Mesenchymal stem cell (in vitro differentiated cells and primary cell): Measurements from ENCODE around the gene TKTL1.

ENCODE experiments used
- DNase-seq: peaks from one replicate; pipeline ENCODE4 v3.0.0-alpha.2; 2013
- H2AFZ ChIP-seq: one replicate; pipeline ENCODE4 v1.6.1; 2013; ENCODE audit warnings: low read depth, mild to moderate bottlenecking, control low read depth, inconsistent platforms, low read length, moderate library complexity
- H2AK5ac ChIP-seq: 2 replicates; pipeline ENCODE4 v1.6.1; 2013; ENCODE audit warnings: low read length, moderate library complexity, mild to moderate bottlenecking, inconsistent platforms; ENCODE audit not compliant: severe bottlenecking
- H2BK120ac ChIP-seq: one replicate; pipeline ENCODE4 v1.6.1; 2013; ENCODE audit warnings: low read depth, mild to moderate bottlenecking, inconsistent platforms, low read length, moderate library complexity
- H2BK12ac ChIP-seq, 2 experiments: one replicate each; pipeline ENCODE4 v1.6.1; 2013; ENCODE audit warnings: inconsistent platforms in 2 of 2, low read length in 2 of 2, mild to moderate bottlenecking in 2 of 2, moderate library complexity in 2 of 2, control low read depth in 1 of 2
- H2BK15ac ChIP-seq: one replicate; pipeline ENCODE4 v1.6.1; 2013; ENCODE audit warnings: mild to moderate bottlenecking, low read depth, inconsistent platforms; ENCODE audit not compliant: poor library complexity, severe bottlenecking
- H2BK5ac ChIP-seq: 2 replicates; pipeline ENCODE4 v1.6.1; 2013; ENCODE audit warnings: low read depth, mild to moderate bottlenecking, low read length, control low read depth, inconsistent platforms; ENCODE audit not compliant: poor library complexity, severe bottlenecking
- H3K14ac ChIP-seq, 2 experiments: one replicate each; pipeline ENCODE4 v1.6.1; 2013; ENCODE audit warnings: inconsistent platforms in 2 of 2, low read length in 2 of 2, control low read depth in 1 of 2, mild to moderate bottlenecking in 1 of 2, moderate library complexity in 1 of 2
- H3K18ac ChIP-seq, 2 experiments: one replicate each; pipeline ENCODE4 v1.6.1; 2013; ENCODE audit warnings: inconsistent platforms in 2 of 2, low read length in 2 of 2, control low read depth in 1 of 2, low read depth in 1 of 2, mild to moderate bottlenecking in 1 of 2
- H3K23ac ChIP-seq, 2 experiments: one replicate each; pipeline ENCODE4 v1.6.1; 2013; ENCODE audit warnings: inconsistent platforms in 2 of 2, low read length in 2 of 2, mild to moderate bottlenecking in 2 of 2, moderate library complexity in 2 of 2, control low read depth in 1 of 2
- H3K27ac ChIP-seq: 2 replicates; pipeline ENCODE4 v1.5.1; 2013; ENCODE audit warnings: mild to moderate bottlenecking, moderate library complexity, low read length, control low read depth, inconsistent platforms; ENCODE audit not compliant: poor library complexity, severe bottlenecking
- H3K27me3 ChIP-seq, 2 experiments: 2 replicates each; pipeline versions ENCODE4 v1.6.1 to v1.7.0; 2013; ENCODE audit warnings: low read length in 2 of 2, mild to moderate bottlenecking in 2 of 2, moderate library complexity in 2 of 2, control low read depth in 1 of 2, inconsistent platforms in 1 of 2; ENCODE audit not compliant: control insufficient read depth in 1 of 2, insufficient read depth in 1 of 2
- H3K36me3 ChIP-seq, 2 experiments: 2 replicates each; pipeline versions ENCODE4 v1.6.1 to v1.7.0; 2013; ENCODE audit warnings: low read length in 2 of 2, control low read depth in 1 of 2, inconsistent platforms in 1 of 2, low read depth in 1 of 2, mild to moderate bottlenecking in 1 of 2; ENCODE audit not compliant: insufficient read depth in 2 of 2, control insufficient read depth in 1 of 2
- H3K4ac ChIP-seq, 2 experiments: one replicate each; pipeline ENCODE4 v1.6.1; 2013; ENCODE audit warnings: inconsistent platforms in 2 of 2, low read length in 2 of 2, mild to moderate bottlenecking in 2 of 2, moderate library complexity in 2 of 2, control low read depth in 1 of 2, low read depth in 1 of 2
- H3K4me1 ChIP-seq: 2 replicates; pipeline ENCODE4 v1.6.1; 2013; ENCODE audit warnings: low read depth, low read length, control low read depth; ENCODE audit not compliant: control insufficient read depth, insufficient read depth
- H3K4me2 ChIP-seq: 2 replicates; pipeline ENCODE4 v1.6.1; 2013; ENCODE audit warnings: low read length, mild to moderate bottlenecking, inconsistent platforms; ENCODE audit not compliant: poor library complexity, severe bottlenecking
- H3K4me3 ChIP-seq, 2 experiments: 2 replicates each; pipeline versions ENCODE4 v1.5.1 to v1.7.0; 2013; ENCODE audit warnings: low read length in 2 of 2, mild to moderate bottlenecking in 2 of 2, control low read depth in 1 of 2, low read depth in 1 of 2; ENCODE audit not compliant: insufficient read depth in 1 of 2
- H3K79me1 ChIP-seq: replicated peaks from 2 replicates; pipeline ENCODE4 v1.6.1; 2013; ENCODE audit warnings: mild to moderate bottlenecking, control low read depth, low read length, inconsistent platforms; ENCODE audit not compliant: poor library complexity, severe bottlenecking
- H3K9ac ChIP-seq: 2 replicates; pipeline ENCODE4 v1.7.0; 2013; ENCODE audit warnings: mild to moderate bottlenecking, low read length, moderate library complexity
- H3K9me3 ChIP-seq: 2 replicates; pipeline ENCODE4 v1.7.0; 2013; ENCODE audit warnings: mild to moderate bottlenecking, low read length; ENCODE audit not compliant: control insufficient read depth
- H4K8ac ChIP-seq: one replicate; pipeline ENCODE4 v1.6.1; 2013; ENCODE audit warnings: inconsistent platforms, mild to moderate bottlenecking, low read length, moderate library complexity
- H4K91ac ChIP-seq: one replicate; pipeline ENCODE4 v1.6.1; 2013; ENCODE audit warnings: mild to moderate bottlenecking, low read length, inconsistent platforms
- WGBS: methylation state at CpG from one replicate; pipeline ENCODE4 v1.1.7; 2013; ENCODE audit warnings: mixed read lengths; 5-methylcytosine and 5-hydroxymethylcytosine counted together

The TKTL1 gene

DNA sequence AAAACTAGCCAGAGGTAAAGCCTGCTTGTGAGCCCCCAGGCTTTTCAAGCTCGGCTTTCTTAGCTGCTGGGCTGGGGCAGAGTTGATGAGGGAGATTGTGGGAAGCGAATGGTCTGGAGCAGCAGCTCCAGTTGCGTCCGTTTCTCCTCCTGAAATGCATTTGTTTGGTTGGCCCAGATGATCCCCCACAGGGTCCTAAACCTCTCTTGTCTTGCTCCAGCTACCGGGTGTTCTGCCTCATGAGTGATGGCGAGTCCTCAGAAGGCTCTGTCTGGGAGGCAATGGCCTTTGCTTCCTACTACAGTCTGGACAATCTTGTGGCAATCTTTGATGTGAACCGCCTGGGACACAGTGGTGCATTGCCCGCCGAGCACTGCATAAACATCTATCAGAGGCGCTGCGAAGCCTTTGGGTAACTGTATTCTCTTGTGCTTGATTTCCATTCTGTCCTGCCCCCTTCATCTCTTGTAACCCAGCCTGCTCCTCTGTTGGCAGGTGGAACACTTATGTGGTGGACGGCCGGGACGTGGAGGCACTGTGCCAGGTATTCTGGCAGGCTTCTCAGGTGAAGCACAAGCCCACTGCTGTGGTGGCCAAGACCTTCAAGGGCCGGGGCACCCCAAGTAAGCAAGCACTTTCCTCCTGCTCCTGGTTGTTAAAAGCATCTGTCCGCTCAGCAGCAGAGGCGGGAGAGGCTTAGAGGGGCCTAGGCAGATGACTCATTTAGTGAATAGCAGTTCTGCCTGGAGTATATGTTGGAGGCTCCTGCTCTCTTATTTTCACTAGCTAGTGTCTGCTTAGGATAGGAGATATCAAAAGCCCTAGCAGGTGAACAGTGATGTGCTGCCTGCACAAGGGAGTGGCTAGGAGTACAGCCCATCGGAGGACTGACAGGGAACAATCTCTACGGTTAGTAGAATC is 15.3 kb downstream of the TKTL1 start:
- Histone ChIP-seq H3K4me1 (peaks cover 1% of the 10 kb centered on the region), H3K27ac (no peak overlapping the region), H2BK120ac (no peak overlapping the region), H3K14ac (no peak overlapping the region), H3K9ac (no peak overlapping the region), H2BK12ac (no peak overlapping the region), H2AK5ac (no peak overlapping the region), H2AFZ (no peak overlapping the region), H4K91ac (no peak overlapping the region), H3K18ac (no peak overlapping the region), H3K9me3 (no peaks in the 10 kb centered on the region), H3K27me3 (peaks cover 4 to 56% of the 10 kb centered on the region in 2 experiments), H3K23ac (no peak overlapping the region), H3K4me3 (no peak overlapping the region), H2BK15ac (no peak overlapping the region), H4K8ac (no peak overlapping the region), H3K4ac (no peak overlapping the region), H3K4me2 (no peak overlapping the region), H3K36me3 (no peaks in the 10 kb centered on the region), H3K79me1 (no peaks in the 10 kb centered on the region), H2BK5ac (no peak overlapping the region)
- no peak for DNase-seq
- 86% methylated on average over 19 of the region's 19 CpGs for WGBS

DNA sequence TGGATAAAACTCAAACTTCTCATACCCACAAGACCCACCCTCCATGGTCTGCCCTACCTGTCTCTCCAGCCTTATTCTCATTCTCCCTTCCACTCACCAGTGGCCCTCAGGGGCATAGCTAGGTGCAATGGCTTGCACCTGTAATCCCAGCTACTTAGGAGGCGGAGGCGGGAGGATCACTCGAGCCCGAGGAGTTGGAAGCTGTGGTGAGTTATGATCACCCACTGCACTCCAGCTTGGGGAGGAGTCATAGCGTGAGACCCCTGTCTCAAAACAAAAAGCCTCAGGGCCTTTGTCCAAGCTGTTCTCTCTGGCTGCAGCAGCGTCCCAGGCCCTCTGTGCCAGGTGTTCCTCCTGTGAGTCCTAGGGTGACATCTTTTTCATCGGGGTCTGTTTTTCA is 16.5 kb downstream of the TKTL1 start:
- Histone ChIP-seq H3K23ac (no peak overlapping the region), H2BK12ac (no peak overlapping the region), H3K4me3 (no peak overlapping the region), H3K27ac (no peak overlapping the region), H2AK5ac (no peak overlapping the region), H2BK15ac (no peak overlapping the region), H4K91ac (no peak overlapping the region), H3K4me2 (no peak overlapping the region), H3K27me3 (peaks cover 4 to 49% of the 10 kb centered on the region in 2 experiments), H3K4me1 (peaks cover 1% of the 10 kb centered on the region), H3K36me3 (no peaks in the 10 kb centered on the region), H3K9ac (no peak overlapping the region), H2AFZ (no peak overlapping the region), H3K9me3 (no peaks in the 10 kb centered on the region), H2BK120ac (no peak overlapping the region), H3K14ac (no peak overlapping the region), H4K8ac (no peak overlapping the region), H3K4ac (no peak overlapping the region), H2BK5ac (no peak overlapping the region), H3K79me1 (no peaks in the 10 kb centered on the region), H3K18ac (no peak overlapping the region)
- no peak for DNase-seq
- 95% methylated on average over 5 of the region's 7 CpGs for WGBS

DNA sequence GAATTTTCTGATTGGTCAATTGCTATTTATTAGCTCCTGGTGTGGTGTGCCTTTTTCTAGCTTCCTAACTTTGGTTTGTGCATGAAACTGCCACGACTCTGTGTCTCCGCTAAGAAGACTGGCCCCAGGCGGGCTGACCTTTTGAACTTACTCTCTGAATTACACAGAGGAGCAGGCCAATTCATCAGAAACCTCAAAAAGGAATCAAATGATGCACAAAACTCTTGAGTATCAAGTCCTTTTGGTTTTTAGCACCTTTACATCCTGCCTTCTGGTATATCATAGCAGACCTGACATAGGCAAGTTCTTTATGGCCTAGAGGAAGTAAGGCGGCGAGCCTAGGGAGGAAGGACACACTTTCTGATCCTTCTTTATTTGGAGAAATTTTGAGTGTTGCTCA is 17.6 kb downstream of the TKTL1 start:
- no peak overlapping the region for H3K23ac ChIP-seq
- no peaks in the 10 kb centered on the region for H3K36me3 ChIP-seq
- no peak overlapping the region for H2BK5ac ChIP-seq
- H3K4me1 ChIP-seq, result peaks cover 3% of the 10 kb centered on the region
- no peak overlapping the region for H3K27ac ChIP-seq
- H3K27me3 ChIP-seq, result peaks cover 4 to 44% of the 10 kb centered on the region in 2 experiments
- no peak overlapping the region for H2AFZ ChIP-seq
- no peak for DNase-seq
- no peak overlapping the region for H3K4me3 ChIP-seq
- no peak overlapping the region for H2BK15ac ChIP-seq
- no peak overlapping the region for H2AK5ac ChIP-seq
- H3K79me1 ChIP-seq, result no peaks in the 10 kb centered on the region
- no peak overlapping the region for H3K14ac ChIP-seq
- no peak overlapping the region for H3K4ac ChIP-seq
- no peak overlapping the region for H4K8ac ChIP-seq
- H3K18ac ChIP-seq, result no peak overlapping the region
- H2BK120ac ChIP-seq, result no peak overlapping the region
- H3K4me2 ChIP-seq, result no peak overlapping the region
- no peaks in the 10 kb centered on the region for H3K9me3 ChIP-seq
- H2BK12ac ChIP-seq, result no peak overlapping the region
- 82% methylated on average over 5 of the region's 5 CpGs for WGBS
- no peak overlapping the region for H4K91ac ChIP-seq
- no peak overlapping the region for H3K9ac ChIP-seq

DNA sequence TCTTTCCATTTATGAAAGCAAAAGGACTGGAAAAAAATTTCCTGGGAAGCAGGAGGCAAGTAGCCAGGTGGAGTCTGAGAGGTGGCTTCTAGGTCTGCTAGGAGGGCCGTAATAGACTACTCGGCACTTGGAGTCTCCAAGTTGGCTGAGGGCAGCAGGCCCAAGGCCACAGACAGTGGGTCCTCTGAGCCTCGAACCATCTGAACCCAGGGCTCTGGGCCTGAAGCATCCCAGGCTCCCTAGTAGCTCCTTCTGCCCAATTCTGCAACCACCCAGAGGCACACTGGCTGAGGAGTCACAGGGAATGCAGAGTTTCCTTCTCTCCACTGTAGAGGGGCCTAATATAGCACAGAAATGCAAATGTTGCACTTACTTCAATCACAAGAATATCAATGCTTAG is 19.8 kb downstream of the TKTL1 start:
- H4K91ac ChIP-seq, result no peak overlapping the region

More for the DNA sequence above, 19.8 kb downstream of the TKTL1 start:
- Histone ChIP-seq H3K14ac (no peak overlapping the region), H2BK5ac (no peak overlapping the region), H2AK5ac (no peak overlapping the region), H3K9me3 (no peaks in the 10 kb centered on the region), H3K9ac (no peak overlapping the region), H3K27me3 (peaks cover 8 to 48% of the 10 kb centered on the region in 2 experiments), H3K4me2 (no peak overlapping the region), H3K36me3 (no peaks in the 10 kb centered on the region), H2BK15ac (no peak overlapping the region), H3K4ac (no peak overlapping the region), H2BK120ac (no peak overlapping the region), H3K18ac (no peak overlapping the region), H3K27ac (no peak overlapping the region), H2BK12ac (no peak overlapping the region), H3K4me1 (peaks cover 3% of the 10 kb centered on the region), H3K4me3 (no peak overlapping the region), H3K79me1 (no peaks in the 10 kb centered on the region), H2AFZ (no peak overlapping the region), H4K8ac (no peak overlapping the region), H3K23ac (no peak overlapping the region)
- DNase-seq, result no peak
- WGBS, result 94% methylated on average over 3 of the region's 3 CpGs
